Calu3 (cell line): ENCODE measurements around the gene MAP2. TPM values are rescaled to one million over a fixed set of nuclear protein-coding genes. Genes with fewer than 3 reads are reported as not detected.
A peak's percentile ranks its signal among the peaks of the same experiment; 100 is the strongest.

Experiments used
- BruUV-seq: library from RNA; stranded (reverse); fragments of 400-500 nt; replicated peaks from 2 replicates; lab custom pipeline; 2021; lab: Mats Ljungman, UMichigan
- CTCF ChIA-PET: fragments of 300-600 bp; sonication (Branson Sonifier 250); formaldehyde crosslinking; loops from one replicate; lab custom pipeline; 2022; ENCODE audit warnings: antibody characterized with exemption; lab: Charles Lee
- DNase-seq: peaks from one replicate; pipeline ENCODE4 v3.0.0; 2022
- H3K27ac Mint-ChIP-seq: one replicate; pipeline ENCODE4 v1.8.0; 2022; ENCODE audit warnings: mixed read lengths; ENCODE audit not compliant: unreplicated experiment
- H3K27me3 Mint-ChIP-seq: one replicate; pipeline ENCODE4 v1.8.0; 2022; ENCODE audit warnings: mixed read lengths; ENCODE audit not compliant: unreplicated experiment
- H3K36me3 Mint-ChIP-seq: one replicate; pipeline ENCODE4 v1.8.0; 2022; ENCODE audit warnings: mild to moderate bottlenecking, moderate library complexity, mixed read lengths; ENCODE audit not compliant: insufficient read depth, unreplicated experiment
- H3K4me1 Mint-ChIP-seq: one replicate; pipeline ENCODE4 v1.8.0; 2022; ENCODE audit warnings: mild to moderate bottlenecking, low read depth, mixed read lengths; ENCODE audit not compliant: unreplicated experiment
- H3K4me3 Mint-ChIP-seq: one replicate; pipeline ENCODE4 v1.8.0; 2022; ENCODE audit warnings: mild to moderate bottlenecking, low read depth, moderate library complexity, mixed read lengths; ENCODE audit not compliant: unreplicated experiment
- H3K9me3 Mint-ChIP-seq: one replicate; pipeline ENCODE4 v1.8.0; 2022; ENCODE audit warnings: low read depth, mixed read lengths; ENCODE audit not compliant: unreplicated experiment
- CTCF ChIP-seq: fragments of 200-600 bp; IDR thresholded peaks from one replicate; pipeline ENCODE4 v1.8.0; 2022; ENCODE audit warnings: antibody characterized with exemption; ENCODE audit not compliant: unreplicated experiment
- intact Hi-C: fragments of 100-400 bp; cut with micrococcal nuclease; formaldehyde crosslinking; loops from one replicate; pipeline ENCODE4 v1.10.0; 2022; ENCODE audit not compliant: unreplicated experiment
- total RNA-seq: library from RNA; stranded (reverse); gene quantifications from 2 replicates; pipeline ENCODE4 v1.2.3, GENCODE V29; 2022

Gene MAP2
- total RNA-seq, 1 experiment from 2014 or later: 11.2 TPM

- DNase-seq: no peak
- peaks cover 2% of the 10 kb centered on the region for H3K36me3 Mint-ChIP-seq
These were observed 342.8 kb downstream of the MAP2 start for GRCh38 chr2:209766613-209767012.

GRCh38 chr2:209767316-209767715 lies 343.5 kb downstream of the MAP2 start:
- Mint-ChIP-seq H3K9me3 (no peaks in the 10 kb centered on the region), H3K36me3 (no peaks in the 10 kb centered on the region), H3K4me3 (no peak overlapping the region), H3K27ac (no peak overlapping the region), H3K27me3 (peaks cover 32% of the 10 kb centered on the region), H3K4me1 (peaks cover 7% of the 10 kb centered on the region)
- no peak for TF ChIP-seq CTCF
- no peak for DNase-seq
- CTCF ChIA-PET: no interaction called here
- intact Hi-C loops: no loop called here
- BruUV-seq: no TSS peak

More at GRCh38 chr2:209766613-209767012, 342.8 kb downstream of the MAP2 start:
- TF ChIP-seq CTCF: no peak
- Mint-ChIP-seq H3K4me1 (peaks cover 6% of the 10 kb centered on the region), H3K9me3 (no peaks in the 10 kb centered on the region), H3K4me3 (no peak overlapping the region), H3K27ac (no peak overlapping the region), H3K27me3 (peaks cover 29% of the 10 kb centered on the region)
- BruUV-seq: no TSS peak
- CTCF ChIA-PET: no interaction called here
- intact Hi-C loops: no loop called here

GRCh38 chr2:209768557-209768956 lies 344.7 kb downstream of the MAP2 start:
- no peaks in the 10 kb centered on the region for H3K36me3 Mint-ChIP-seq
- H3K27ac Mint-ChIP-seq: no peak overlapping the region
- intact Hi-C loops: no loop called here
- CTCF ChIA-PET: no interaction called here
- no peak for DNase-seq
- BruUV-seq: no TSS peak
- no peaks in the 10 kb centered on the region for H3K9me3 Mint-ChIP-seq
- peaks cover 32% of the 10 kb centered on the region for H3K27me3 Mint-ChIP-seq
- peaks cover 7% of the 10 kb centered on the region for H3K4me1 Mint-ChIP-seq
- TF ChIP-seq CTCF: no peak
- no peak overlapping the region for H3K4me3 Mint-ChIP-seq

GRCh38 chr2:209771474-209772289 lies 347.8 kb downstream of the MAP2 start, which contains the start of gene UNC80:
UNC80 (plus strand) TSS chr2:209771832; CDS start chr2:209772073, 241 bp downstream.
- intact Hi-C loops: no loop called here
- peak within 1 kb of the TSS; percentile 62 for H3K4me3 Mint-ChIP-seq
- no peaks in the 10 kb centered on the region for H3K36me3 Mint-ChIP-seq
- peak; percentile 80 for DNase-seq
- CTCF ChIA-PET: interaction anchor here (0.7 kb wide), 1 partner anchor 405 kb away, joined by 4 read pairs; no protein-coding TSS in a partner anchor
- no peaks in the 10 kb centered on the region for H3K9me3 Mint-ChIP-seq
- peaks cover 32% of the 10 kb centered on the region for H3K27me3 Mint-ChIP-seq
- TF ChIP-seq CTCF: no peak
- no peak within 1 kb of the TSS for H3K27ac Mint-ChIP-seq
- no TSS peak for BruUV-seq
- peaks cover 7% of the 10 kb centered on the region for H3K4me1 Mint-ChIP-seq
